Panc1 (cell line): ENCODE results near the gene CADM1.

Experiments used
- POLR2AphosphoS5 ChIP-seq: IDR thresholded peaks from 2 replicates; pipeline ENCODE4 v1.6.1; 2012; ENCODE audit warnings: mild to moderate bottlenecking, low read depth, low read length, moderate library complexity
- REST ChIP-seq, 2 experiments: IDR thresholded peaks; 2 replicates each; pipeline ENCODE4 v1.6.1; 2011 to 2012; ENCODE audit warnings: low read depth in 2 of 2, control low read depth in 1 of 2, low read length in 1 of 2, mild to moderate bottlenecking in 1 of 2, moderate library complexity in 1 of 2; ENCODE audit not compliant: insufficient read depth in 1 of 2
- SIN3A ChIP-seq: IDR thresholded peaks from 2 replicates; pipeline ENCODE4 v1.6.1; 2012; ENCODE audit warnings: low read depth, mild to moderate bottlenecking, low read length, moderate library complexity, borderline replicate concordance; ENCODE audit not compliant: insufficient read depth
- TCF7L2 ChIP-seq: IDR thresholded peaks from 2 replicates; pipeline ENCODE4 v1.6.1; 2011; ENCODE audit warnings: mild to moderate bottlenecking, low read depth, low read length, inconsistent platforms
- TF ChIP-seq, protein P1 (sequence below): fragments of 450-650 bp; IDR thresholded peaks from 2 replicates; pipeline ENCODE4 v1.5.1; 2017; ENCODE audit warnings: mild to moderate bottlenecking

DNA sequence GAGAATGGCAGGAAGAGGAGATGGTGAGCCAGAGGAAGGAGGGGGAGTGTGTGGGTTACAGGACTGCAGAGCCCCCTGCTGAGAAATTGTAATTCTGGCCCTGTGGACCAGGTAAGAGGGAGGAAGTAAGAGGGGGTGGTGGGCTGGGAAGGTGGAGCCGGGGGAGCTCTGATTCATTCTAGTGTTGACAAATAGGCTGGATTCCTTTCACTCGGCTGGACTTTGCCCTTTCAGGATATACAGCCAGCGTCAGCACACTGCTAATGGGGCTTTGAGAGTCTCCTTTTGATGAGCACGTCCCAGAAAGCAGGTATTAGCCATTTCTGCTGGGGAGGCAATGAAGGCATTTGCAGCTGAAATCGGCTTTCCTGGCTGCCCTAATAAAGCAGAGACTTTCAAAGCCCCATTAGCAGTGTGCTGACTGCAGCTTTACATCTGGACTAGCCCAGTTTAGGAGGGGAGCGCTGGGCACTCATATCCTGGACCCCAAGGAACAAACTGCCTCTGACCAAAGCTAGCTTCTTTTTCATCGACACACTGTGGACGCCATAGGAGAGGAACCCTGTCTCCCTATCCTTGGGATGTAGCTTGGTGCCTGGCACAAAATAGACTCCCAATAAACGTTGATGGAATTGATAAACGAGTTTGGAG, 44.8 kb upstream of the CADM1 start:
- TF ChIP-seq SIN3A (no peak), POLR2AphosphoS5 (no peak), REST (IDR thresholded peaks at IDR 0.05; ENCODE audit: insufficient read depth in 1 of 2, low read depth in 2 of 2, low read length in 1 of 2) (no peak), TCF7L2 (no peak)
- TF ChIP-seq, protein P1, sequence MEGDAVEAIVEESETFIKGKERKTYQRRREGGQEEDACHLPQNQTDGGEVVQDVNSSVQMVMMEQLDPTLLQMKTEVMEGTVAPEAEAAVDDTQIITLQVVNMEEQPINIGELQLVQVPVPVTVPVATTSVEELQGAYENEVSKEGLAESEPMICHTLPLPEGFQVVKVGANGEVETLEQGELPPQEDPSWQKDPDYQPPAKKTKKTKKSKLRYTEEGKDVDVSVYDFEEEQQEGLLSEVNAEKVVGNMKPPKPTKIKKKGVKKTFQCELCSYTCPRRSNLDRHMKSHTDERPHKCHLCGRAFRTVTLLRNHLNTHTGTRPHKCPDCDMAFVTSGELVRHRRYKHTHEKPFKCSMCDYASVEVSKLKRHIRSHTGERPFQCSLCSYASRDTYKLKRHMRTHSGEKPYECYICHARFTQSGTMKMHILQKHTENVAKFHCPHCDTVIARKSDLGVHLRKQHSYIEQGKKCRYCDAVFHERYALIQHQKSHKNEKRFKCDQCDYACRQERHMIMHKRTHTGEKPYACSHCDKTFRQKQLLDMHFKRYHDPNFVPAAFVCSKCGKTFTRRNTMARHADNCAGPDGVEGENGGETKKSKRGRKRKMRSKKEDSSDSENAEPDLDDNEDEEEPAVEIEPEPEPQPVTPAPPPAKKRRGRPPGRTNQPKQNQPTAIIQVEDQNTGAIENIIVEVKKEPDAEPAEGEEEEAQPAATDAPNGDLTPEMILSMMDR = no peak
